BLaER1 treated with 17β-estradiol and CSF1 and Interleukin-3, amounts not matched to agents 10 nM and 100 nM (cell line): ENCODE measurements around the gene PPP1CA.
"Not testable (repeated sequence)": the region's sequence is repeated elsewhere in the genome, so short reads cannot be mapped to it uniquely, and the experiment has no call there.

Experiments
- H3K27ac ChIP-seq, 11 experiments: shearing (Covaris generic); formaldehyde crosslinking; 2 replicates each; pipeline ENCODE4 v1.8.1; 2022
- H3K27me3 ChIP-seq, 11 experiments: shearing (Covaris generic); formaldehyde crosslinking; 2 replicates each; pipeline ENCODE4 v1.8.1; 2022
- H3K36me3 ChIP-seq, 11 experiments: shearing (Covaris generic); formaldehyde crosslinking; 2 replicates each; pipeline ENCODE4 v1.8.1; 2022
- H3K4me1 ChIP-seq, 10 experiments: shearing (Covaris generic); formaldehyde crosslinking; 2 replicates each; pipeline ENCODE4 v1.8.1; 2022
- H3K4me2 ChIP-seq, 11 experiments: shearing (Covaris generic); formaldehyde crosslinking; 2 replicates each; pipeline ENCODE4 v1.8.1; 2022
- H3K4me3 ChIP-seq, 10 experiments: shearing (Covaris generic); formaldehyde crosslinking; 2 replicates each; pipeline ENCODE4 v1.8.1; 2022
- H3K9ac ChIP-seq, 11 experiments: shearing (Covaris generic); formaldehyde crosslinking; 2 replicates each; pipeline ENCODE4 v1.8.1; 2022
- H3K9me3 ChIP-seq, 11 experiments: shearing (Covaris generic); formaldehyde crosslinking; replicated peaks in 1 of 11; 2 replicates each; pipeline ENCODE4 v1.8.1; 2022
- H4K20me1 ChIP-seq, 11 experiments: shearing (Covaris generic); formaldehyde crosslinking; 2 replicates each; pipeline ENCODE4 v1.8.1; 2022
- Cebpa-rat ChIP-seq, 11 experiments: shearing (Covaris generic); IDR thresholded peaks; 2 replicates each; pipeline ENCODE4 v1.8.1; 2022

The PPP1CA gene

DNA sequence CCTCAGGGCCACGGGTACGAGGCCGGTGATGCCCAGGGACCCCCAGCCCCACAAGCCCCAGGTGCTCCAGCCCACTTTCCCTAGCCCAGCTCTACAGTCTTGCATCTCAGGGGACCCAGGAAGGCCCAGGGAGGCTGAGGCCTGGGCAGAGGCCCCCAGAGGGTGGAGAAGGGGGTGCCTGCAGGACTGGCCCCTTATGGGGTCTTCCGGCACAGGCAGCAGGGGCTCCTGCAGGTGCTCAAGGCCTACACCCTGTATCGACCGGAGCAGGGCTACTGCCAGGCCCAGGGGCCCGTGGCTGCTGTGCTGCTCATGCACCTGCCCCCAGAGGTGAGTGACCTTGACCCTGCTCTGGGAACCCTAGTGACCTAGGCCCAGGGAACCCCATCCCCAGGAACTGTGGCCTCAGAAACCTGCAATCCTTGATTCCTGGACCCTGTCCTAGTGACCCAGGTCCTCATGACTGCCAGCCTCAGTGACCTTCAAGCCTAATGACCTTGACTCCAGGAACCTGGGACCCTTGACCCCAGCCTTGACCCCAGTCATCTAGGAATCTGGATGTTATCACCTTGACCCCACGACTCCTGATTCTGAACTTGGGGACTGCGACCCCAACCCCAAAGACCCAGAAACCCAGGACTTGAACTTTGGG, 4.2 kb upstream of the PPP1CA start:
- TF ChIP-seq Cebpa-rat (IDR thresholded peaks at IDR 0.05) = no peak
- peak overlapping the region; percentile 84 to 100 (median 99) for H3K4me2 ChIP-seq
- peak overlapping the region in 7 of 11 experiments; percentile 30 to 96 (median 94); a peak in 12 of 22 replicates for H3K27ac ChIP-seq
- peaks cover 0 to 4% (median 0%) of the 10 kb centered on the region in 11 experiments; a peak in 1 of 22 replicates for H3K27me3 ChIP-seq
- peaks cover 0 to 44% (median 11%) of the 10 kb centered on the region in 11 experiments; a peak in 19 of 22 replicates for H4K20me1 ChIP-seq
- peaks cover 85 to 92% (median 90%) of the 10 kb centered on the region in 10 experiments for H3K4me1 ChIP-seq
- H3K9ac ChIP-seq = peak overlapping the region in 9 of 11 experiments; percentile 32 to 88 (median 80); a peak in 15 of 22 replicates
- no peak overlapping the region; a peak in 1 of 20 replicates for H3K4me3 ChIP-seq
- H3K36me3 ChIP-seq = peaks cover 0 to 10% (median 0%) of the 10 kb centered on the region in 11 experiments; a peak in 2 of 22 replicates
- no peaks in the 10 kb centered on the region for H3K9me3 ChIP-seq

GRCh38 chr11:67405196-67405567, 3.5 kb upstream of the PPP1CA start:
- peak overlapping the region in 9 of 11 experiments; percentile 30 to 96 (median 91); a peak in 15 of 22 replicates for H3K27ac ChIP-seq
- no peak for TF ChIP-seq Cebpa-rat (IDR thresholded peaks at IDR 0.05)
- H3K4me1 ChIP-seq = peaks cover 87 to 92% (median 90%) of the 10 kb centered on the region in 10 experiments
- H3K9ac ChIP-seq = peak overlapping the region in 10 of 11 experiments; percentile 76 to 88 (median 83); a peak in 14 of 22 replicates
- H3K4me3 ChIP-seq = peak overlapping the region in 6 of 10 experiments; percentile 53 to 75 (median 63); a peak in 10 of 20 replicates
- peaks cover 5 to 44% (median 17%) of the 10 kb centered on the region in 11 experiments; a peak in 21 of 22 replicates for H4K20me1 ChIP-seq
- H3K9me3 ChIP-seq = no peaks in the 10 kb centered on the region
- peaks cover 0 to 16% (median 4%) of the 10 kb centered on the region in 11 experiments; a peak in 15 of 22 replicates for H3K36me3 ChIP-seq
- H3K27me3 ChIP-seq = no peaks in the 10 kb centered on the region
- peak overlapping the region; percentile 84 to 100 (median 99) for H3K4me2 ChIP-seq

GRCh38 chr11:67404515-67405195, 3.0 kb upstream of the PPP1CA start:
- Histone ChIP-seq H4K20me1 (peaks cover 10 to 47% (median 22%) of the 10 kb centered on the region in 11 experiments; a peak in 21 of 22 replicates), H3K36me3 (peaks cover 2 to 21% (median 10%) of the 10 kb centered on the region in 11 experiments; a peak in 19 of 22 replicates), H3K9me3 (no peaks in the 10 kb centered on the region), H3K9ac (peak overlapping the region; percentile 76 to 88 (median 83)), H3K4me2 (peak overlapping the region; percentile 84 to 100 (median 99)), H3K4me1 (peaks cover 87 to 92% (median 90%) of the 10 kb centered on the region in 10 experiments), H3K4me3 (peak overlapping the region; percentile 44 to 75 (median 60)), H3K27ac (peak overlapping the region; percentile 79 to 96 (median 91)), H3K27me3 (no peaks in the 10 kb centered on the region)
- TF ChIP-seq Cebpa-rat (IDR thresholded peaks at IDR 0.05) = no peak

DNA sequence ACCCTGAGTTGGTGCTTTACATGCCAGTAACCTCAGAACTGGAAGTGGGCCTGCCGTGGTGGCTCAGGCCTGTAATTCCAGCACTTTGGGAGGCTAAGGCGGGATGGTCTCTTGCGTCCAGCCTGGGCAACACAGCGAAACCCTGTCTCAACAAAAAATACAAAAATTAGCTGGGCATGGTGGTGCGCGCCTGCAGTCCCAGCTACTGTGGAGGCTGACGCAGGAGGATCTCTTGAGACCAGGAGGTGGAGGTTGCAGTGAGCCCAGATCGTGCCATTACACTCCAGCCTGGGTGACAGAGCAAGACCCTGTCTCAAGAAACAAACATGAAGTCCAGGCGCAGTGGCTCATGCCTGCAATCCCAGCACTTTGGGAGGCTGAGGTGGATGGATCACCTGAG, 1.4 kb upstream of the PPP1CA start:
- not testable (repeated sequence) for H3K9me3 ChIP-seq, H3K27me3 ChIP-seq
- peak overlapping the region; percentile 84 to 100 (median 99) for H3K4me2 ChIP-seq
- H3K27ac ChIP-seq = peak overlapping the region; percentile 79 to 96 (median 91)
- H3K9ac ChIP-seq = peak overlapping the region; percentile 76 to 88 (median 83)
- H3K36me3 ChIP-seq = peaks cover 17 to 37% (median 25%) of the 10 kb centered on the region in 11 experiments
- peaks cover 26 to 59% (median 38%) of the 10 kb centered on the region in 11 experiments; a peak in 21 of 22 replicates for H4K20me1 ChIP-seq
- peak overlapping the region; percentile 44 to 75 (median 60); a peak in 18 of 20 replicates for H3K4me3 ChIP-seq
- peaks cover 87 to 92% (median 90%) of the 10 kb centered on the region in 10 experiments for H3K4me1 ChIP-seq

- Histone ChIP-seq H3K4me3 (peak overlapping the region; percentile 45 to 67 (median 54)), H4K20me1 (peaks cover 33 to 59% (median 44%) of the 10 kb centered on the region in 11 experiments; a peak in 21 of 22 replicates), H3K27ac (peak overlapping the region; percentile 79 to 96 (median 91)), H3K9ac (peak overlapping the region; percentile 76 to 88 (median 83)), H3K4me2 (peak overlapping the region; percentile 84 to 100 (median 99)), H3K36me3 (peaks cover 25 to 44% (median 33%) of the 10 kb centered on the region in 11 experiments), H3K4me1 (peaks cover 87 to 92% (median 90%) of the 10 kb centered on the region in 10 experiments)
- H3K9me3 ChIP-seq, H3K27me3 ChIP-seq: not testable (repeated sequence)
Measured at GRCh38 chr11:67402192-67402839, 658 bp upstream of the PPP1CA start.

DNA sequence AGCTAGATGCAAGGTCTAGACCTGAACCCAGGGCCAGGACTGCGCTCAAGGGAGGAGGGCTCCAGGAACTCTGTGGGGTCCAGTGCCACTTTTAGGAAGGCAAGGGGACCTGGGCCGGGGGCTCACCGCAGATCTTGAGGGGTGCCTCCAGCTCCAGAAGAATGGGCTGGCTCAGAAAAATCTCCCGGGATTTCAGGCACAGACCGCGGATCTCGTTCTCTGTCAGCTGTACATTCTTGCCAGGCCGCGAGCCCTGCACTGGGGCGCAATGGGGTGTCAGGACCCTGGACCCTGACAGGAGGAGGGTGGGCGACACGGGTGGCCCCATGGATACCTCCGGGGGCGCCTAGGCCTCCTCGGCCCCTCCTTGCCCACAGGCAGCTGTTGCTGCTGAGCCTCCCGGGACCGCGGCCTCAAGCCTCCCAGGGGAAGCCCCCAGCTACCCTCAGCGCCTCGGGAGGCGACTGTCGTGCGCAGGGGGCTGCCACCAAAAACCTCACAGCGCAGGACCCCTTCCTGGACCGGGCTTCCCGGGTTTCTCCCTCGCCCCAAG, 640 bp downstream of the PPP1CA start:
- Histone ChIP-seq H3K9me3 (no peaks in the 10 kb centered on the region), H3K4me3 (peak overlapping the region; percentile 90 to 99 (median 96)), H3K4me2 (peak overlapping the region; percentile 93 to 99 (median 97)), H3K36me3 (peaks cover 38 to 55% (median 45%) of the 10 kb centered on the region in 11 experiments), H3K4me1 (peaks cover 84 to 92% (median 90%) of the 10 kb centered on the region in 10 experiments), H3K27ac (peak overlapping the region; percentile 92 to 97 (median 96)), H3K27me3 (no peaks in the 10 kb centered on the region), H4K20me1 (peaks cover 42 to 60% (median 55%) of the 10 kb centered on the region in 11 experiments; a peak in 21 of 22 replicates), H3K9ac (peak overlapping the region; percentile 94 to 99 (median 97))
- TF ChIP-seq Cebpa-rat (IDR thresholded peaks at IDR 0.05) = no peak

- Histone ChIP-seq H3K4me2 (peak overlapping the region; percentile 93 to 99 (median 97)), H3K9me3 (no peaks in the 10 kb centered on the region), H3K4me3 (peak overlapping the region; percentile 90 to 99 (median 96)), H3K27ac (peak overlapping the region; percentile 92 to 97 (median 96); a peak in 21 of 22 replicates), H3K27me3 (no peaks in the 10 kb centered on the region), H3K4me1 (peaks cover 78 to 90% (median 87%) of the 10 kb centered on the region in 10 experiments), H3K36me3 (peaks cover 44 to 55% (median 51%) of the 10 kb centered on the region in 11 experiments), H3K9ac (peak overlapping the region; percentile 94 to 99 (median 97)), H4K20me1 (peaks cover 42 to 65% (median 61%) of the 10 kb centered on the region in 11 experiments; a peak in 21 of 22 replicates)
- no peak for TF ChIP-seq Cebpa-rat (IDR thresholded peaks at IDR 0.05)
Measured at GRCh38 chr11:67400251-67400941, 1.3 kb downstream of the PPP1CA start.
